Measurements from ENCODE around the gene TREML1.

DNA sequence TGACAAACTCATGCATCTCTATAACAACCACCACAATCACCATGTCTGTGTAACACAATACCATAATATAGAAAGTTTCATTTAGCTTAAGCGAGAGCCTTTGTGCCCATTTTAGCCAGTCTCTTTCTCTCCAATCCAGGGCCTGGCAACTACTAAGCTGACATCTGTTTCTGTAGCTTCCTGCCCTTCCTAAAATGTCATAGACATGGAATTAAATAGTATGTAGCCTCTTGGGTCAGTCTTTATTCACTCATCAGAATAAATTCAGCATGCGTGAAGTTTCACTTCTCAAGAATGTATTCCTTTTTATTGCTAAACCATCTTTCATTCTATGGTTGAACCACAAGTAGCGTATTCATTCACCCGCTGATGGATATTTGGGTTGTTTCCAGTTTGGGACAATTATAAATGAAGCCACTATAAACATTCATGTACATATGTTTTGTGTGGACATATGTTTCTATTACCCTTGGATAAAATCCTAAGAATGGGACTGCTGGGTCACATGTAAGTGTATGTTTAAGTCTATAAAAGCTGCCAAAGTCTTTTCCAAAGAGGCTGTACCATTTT, 10.5 kb upstream of the TREML1 start:
- TF ChIP-seq CTCF (conservative IDR thresholded peaks at IDR 0.05 in 1 of 2, IDR thresholded peaks at IDR 0.05 in 1 of 2; ENCODE audit: low read depth in 1 of 2, low read length in 2 of 2) (no peak), EZH2 (IDR thresholded peaks at IDR 0.05; ENCODE audit: low read length, missing control alignments) (no peak)
